HG03460 (cell line): ENCODE data around the gene ABCF2.

Experiments
- ATAC-seq: cut with Tn5 transposase; IDR thresholded peaks from one replicate; pipeline ENCODE4 v1.9.1; 2021; ENCODE audit not compliant: unreplicated experiment

The ABCF2 gene

DNA sequence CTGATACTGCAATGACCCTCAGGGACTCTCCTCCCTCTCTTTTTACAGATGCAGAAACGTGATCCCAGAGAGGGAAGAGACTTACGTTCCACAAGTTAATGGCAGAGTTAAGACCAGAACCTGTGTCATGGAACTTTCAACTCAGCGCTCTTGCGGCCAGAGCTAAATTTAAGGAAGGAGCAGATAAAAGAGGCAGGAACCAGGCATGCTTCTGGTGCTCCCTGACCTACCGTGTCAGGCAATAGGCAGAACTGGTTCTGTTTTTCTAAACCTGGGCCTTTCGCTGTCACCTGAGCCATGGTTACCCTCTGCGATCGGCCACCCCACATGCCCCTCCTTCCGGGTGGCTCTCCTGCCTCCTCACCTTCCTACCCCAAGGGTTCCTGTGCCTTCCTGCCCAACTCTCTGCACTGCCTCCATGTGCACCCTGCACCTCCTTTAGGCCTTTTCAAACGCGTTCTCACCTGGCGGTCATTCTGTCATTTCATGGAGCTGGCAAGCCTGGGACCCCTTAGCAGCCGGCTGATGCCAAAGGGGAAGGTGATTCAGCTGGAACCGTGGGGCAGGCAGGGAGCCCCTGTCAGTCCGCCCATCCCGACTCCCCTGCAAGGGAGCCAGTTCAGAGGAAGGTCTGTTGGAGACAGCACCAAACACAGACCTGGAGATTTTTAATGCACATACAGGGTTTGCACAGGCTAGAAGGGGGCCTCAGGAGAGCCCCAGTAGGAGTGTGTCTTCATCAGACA lies 51.8 kb downstream of the ABCF2 start:
- ATAC-seq, result no peak

DNA sequence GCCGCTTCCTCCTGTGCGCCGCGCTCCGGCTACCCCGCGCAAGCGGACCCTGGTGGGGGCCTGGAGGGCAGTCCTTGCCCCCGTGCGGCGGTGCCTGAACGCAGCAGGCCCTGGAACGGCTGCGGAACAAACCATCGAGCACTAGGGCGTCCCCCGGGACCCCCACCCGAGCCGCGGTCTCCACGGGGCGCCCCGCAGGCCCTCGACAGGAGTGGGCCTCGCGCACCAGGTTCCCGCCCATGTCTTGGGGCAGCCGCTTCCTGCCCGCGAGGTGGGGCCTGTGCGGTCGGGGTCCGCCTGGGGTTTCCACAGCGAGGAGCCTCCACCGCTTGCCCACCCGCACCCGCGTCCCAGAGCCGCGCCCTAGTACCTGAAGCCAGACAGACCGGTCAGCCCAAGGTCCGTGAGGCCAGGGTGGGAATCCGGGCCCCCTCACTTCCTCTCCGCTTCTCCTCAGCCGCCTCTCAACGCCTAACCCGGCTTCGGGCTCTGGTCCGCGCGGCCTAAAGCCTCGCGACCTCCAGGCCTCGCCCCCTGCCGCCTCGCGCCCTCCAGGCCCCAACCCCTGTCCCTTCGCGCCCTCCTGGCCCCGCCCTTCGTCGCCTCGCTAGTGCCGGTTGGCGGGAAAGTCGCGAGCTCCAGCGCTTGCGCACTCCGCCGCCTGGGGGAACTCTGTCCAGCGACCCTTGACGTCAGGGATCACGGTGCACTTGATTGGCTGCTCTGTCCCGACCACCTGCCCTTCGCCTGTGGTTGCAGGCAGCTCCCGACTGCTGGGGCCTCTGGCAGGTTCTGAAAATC lies 52.6 kb downstream of the ABCF2 start:
- ATAC-seq, result no peak

GRCh38 chr7:151173386-151174245 lies 53.4 kb downstream of the ABCF2 start:
- no peak for ATAC-seq

DNA sequence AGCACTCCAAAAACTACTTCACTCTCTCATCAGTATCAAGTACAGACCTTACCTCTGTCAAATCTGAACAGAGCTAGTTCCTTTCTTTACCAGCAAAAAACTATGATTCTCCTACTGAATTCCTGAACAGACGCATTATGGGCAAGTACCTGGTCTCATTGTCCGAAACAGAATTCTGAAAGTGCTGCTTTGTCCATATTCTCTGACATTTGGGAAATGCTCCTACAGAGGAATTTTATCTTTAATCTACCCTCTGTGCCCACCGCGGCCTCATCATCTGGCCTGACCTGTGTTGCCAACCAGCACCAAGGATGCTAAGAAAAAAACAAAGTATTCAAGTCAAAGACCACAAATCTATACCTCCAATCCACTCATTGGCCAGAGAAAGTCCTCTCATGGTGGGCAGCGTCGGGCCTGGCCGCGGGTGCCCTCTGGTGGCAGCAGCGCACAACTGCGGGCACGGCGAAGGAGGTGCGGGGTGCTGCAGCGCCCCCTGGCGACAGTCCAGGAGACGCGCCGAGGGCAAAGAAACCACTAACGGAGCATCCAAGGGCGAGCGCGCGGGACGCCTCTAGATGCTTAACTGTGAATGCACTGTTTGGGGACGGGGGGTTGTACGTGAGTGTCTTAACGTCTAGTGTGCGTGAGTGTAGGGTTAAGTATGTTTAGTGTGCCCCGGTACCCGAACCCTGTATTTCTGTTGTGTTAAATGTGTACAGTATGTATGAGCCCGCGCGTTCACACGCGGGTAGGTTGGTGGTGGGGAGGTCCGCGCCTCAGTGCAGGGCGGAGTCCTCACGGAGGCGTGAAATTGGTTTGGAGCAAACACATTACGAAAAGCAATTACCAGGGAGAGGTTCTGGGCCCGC lies 54.5 kb downstream of the ABCF2 start:
- no peak for ATAC-seq

- ATAC-seq, result no peak
These were observed 58.2 kb downstream of the ABCF2 start for GRCh38 chr7:151168787-151169162.

- ATAC-seq, result peak; percentile 48
These were observed 58.8 kb downstream of the ABCF2 start for GRCh38 chr7:151168003-151168786.

DNA sequence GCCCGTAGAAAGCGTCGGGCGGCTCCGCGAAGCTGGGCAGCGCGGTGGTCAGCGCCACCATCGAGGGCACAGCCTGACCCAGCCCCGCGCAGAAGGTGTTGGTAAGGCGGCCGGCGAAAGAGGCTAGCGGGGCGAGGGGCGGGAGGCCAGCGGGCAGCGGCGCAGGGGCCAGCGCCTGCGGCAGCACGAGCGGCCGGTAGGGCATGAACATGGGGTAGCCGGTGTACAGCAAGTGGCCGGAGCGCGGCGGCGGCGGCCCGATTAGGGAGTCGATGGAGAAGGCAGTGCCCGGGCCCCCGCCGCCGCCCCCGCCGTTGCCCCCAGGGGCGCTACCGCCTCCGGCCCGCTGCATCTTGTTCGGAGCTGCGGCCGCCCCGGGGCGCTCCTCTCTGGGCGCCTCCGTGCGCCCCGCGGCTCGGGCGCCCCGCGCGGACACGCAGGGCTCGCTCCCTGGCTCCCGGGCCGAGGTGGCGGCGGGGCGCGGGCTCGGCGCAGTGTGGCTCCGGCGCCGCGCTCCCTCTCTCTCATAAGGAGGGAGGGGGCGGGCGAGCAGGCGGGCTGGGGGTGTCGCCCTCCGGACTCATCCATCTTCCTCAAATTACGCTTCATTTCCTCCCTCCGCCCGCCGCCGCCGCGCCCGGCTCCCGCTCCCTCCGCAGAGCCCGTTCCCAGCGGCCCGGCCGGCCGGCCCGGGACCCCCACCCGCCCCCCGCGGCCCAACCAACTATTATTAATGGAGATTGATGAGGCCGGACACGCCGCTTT lies 59.6 kb downstream of the ABCF2 start, which contains the start of gene GBX1:
Gene GBX1, minus strand, starts transcription at position 498 of the 765 bp plus-strand sequence. Its CDS starts 146 bp downstream, at position 352.
- ATAC-seq, result no peak

DNA sequence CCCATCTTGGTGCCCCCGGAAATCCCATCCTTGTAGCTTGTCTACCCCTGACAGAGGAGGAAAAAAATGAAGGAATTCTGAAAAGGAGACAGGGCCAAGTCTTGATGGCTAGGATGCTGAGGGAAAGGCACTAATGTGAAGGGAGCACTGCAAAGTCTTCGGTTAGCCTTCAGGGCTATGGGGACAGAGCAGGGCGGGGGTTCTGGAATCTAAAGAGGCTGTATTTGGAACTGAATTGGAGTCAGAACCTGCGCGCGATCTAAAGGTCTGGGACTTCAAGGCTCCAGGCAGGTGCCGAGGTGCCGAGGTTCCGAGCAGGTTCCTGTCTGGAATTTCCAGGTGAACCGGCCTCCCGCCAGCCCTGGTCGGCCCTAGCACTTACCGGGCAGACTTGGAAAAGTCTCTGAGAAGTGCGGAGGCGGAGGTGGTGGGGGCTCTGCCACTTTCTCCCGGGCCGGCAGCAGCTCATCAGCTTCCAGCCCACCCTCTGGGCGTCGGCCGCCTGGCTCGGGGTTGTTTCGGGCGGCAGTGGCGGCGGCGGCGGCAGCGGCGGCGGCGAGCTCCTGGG lies 60.3 kb downstream of the ABCF2 start:
- no peak for ATAC-seq
